ENCODE measurements around the gene GCLC. TPM values are rescaled to one million over a fixed set of nuclear protein-coding genes. Genes with fewer than 3 reads are reported as not detected.

The GCLC gene
- total and polyA plus RNA-seq, 10 of the 15 experiments (the other 5 are each of a cell fraction or from before 2014, with no cell fraction given) = 6.5 to 23.6 (median 12.5) TPM

DNA sequence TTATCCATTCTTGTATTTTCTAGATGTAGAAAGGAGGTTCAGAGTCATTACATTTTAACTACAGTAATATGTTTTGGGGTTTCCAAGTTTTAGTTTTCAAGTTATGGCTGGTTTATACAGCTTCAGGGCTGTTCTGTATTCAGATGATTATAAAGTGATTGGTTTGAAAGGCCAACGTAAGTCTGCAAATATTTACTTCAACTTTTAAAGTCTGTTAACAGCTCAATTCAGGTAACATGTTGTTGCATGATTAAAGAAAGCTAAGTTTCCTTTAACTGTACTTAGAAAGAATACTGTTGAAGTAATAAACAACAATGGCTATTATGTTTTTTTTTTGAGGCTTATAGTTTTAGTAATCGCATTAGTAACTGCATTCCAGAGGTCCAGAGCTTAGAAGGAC, 22.8 kb upstream of the GCLC start (continued):
- TF ChIP-seq, protein P1, sequence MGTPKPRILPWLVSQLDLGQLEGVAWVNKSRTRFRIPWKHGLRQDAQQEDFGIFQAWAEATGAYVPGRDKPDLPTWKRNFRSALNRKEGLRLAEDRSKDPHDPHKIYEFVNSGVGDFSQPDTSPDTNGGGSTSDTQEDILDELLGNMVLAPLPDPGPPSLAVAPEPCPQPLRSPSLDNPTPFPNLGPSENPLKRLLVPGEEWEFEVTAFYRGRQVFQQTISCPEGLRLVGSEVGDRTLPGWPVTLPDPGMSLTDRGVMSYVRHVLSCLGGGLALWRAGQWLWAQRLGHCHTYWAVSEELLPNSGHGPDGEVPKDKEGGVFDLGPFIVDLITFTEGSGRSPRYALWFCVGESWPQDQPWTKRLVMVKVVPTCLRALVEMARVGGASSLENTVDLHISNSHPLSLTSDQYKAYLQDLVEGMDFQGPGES (IDR thresholded peaks at IDR 0.05) = no peak
- no peak for TF ChIP-seq EP300 (IDR thresholded peaks at IDR 0.05; ENCODE audit: borderline replicate concordance in 1 of 2, control insufficient read depth in 1 of 2, low read depth in 2 of 2, low read length in 2 of 2)
- no peak for TF ChIP-seq KAT2A (conservative IDR thresholded peaks at IDR 0.05; ENCODE audit: control insufficient read depth, low read depth, low read length)
- TF ChIP-seq, protein P2, sequence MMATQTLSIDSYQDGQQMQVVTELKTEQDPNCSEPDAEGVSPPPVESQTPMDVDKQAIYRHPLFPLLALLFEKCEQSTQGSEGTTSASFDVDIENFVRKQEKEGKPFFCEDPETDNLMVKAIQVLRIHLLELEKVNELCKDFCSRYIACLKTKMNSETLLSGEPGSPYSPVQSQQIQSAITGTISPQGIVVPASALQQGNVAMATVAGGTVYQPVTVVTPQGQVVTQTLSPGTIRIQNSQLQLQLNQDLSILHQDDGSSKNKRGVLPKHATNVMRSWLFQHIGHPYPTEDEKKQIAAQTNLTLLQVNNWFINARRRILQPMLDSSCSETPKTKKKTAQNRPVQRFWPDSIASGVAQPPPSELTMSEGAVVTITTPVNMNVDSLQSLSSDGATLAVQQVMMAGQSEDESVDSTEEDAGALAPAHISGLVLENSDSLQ (IDR thresholded peaks at IDR 0.05) = no peak

DNA sequence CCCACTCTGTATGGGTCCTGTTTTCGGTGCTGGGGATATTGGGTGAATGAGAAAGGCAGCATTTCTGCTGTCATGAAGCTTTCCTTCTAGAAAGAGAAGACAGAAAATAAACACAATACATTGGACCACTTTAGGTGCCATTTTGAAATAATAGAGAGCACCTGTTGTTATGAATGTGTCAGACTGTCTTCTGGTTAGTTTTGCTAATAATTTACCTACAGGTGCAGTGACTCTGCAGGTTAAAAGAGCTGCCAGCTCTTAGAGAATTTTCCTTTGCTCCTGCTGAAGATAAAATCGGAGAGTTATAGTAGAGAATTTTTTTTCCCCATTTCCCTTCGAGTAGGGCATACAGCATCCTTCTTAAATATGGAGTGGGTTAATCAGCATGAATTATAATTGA, 21.9 kb upstream of the GCLC start:
- no peaks in the 10 kb centered on the region for H3K27me3 ChIP-seq (replicated peaks in 1 of 2; ENCODE audit: control insufficient read depth in 2 of 2, insufficient read depth in 2 of 2, low read length in 1 of 2)
- CTCF ChIA-PET = no interaction called here
- H2AFZ ChIP-seq (ENCODE audit: control insufficient read depth, low read depth, low read length) = no peak overlapping the region
- ATAC-seq = no peak
- no peak for TF ChIP-seq KAT2A (conservative IDR thresholded peaks at IDR 0.05; ENCODE audit: control insufficient read depth, low read depth, low read length)
- TF ChIP-seq, protein P3, sequence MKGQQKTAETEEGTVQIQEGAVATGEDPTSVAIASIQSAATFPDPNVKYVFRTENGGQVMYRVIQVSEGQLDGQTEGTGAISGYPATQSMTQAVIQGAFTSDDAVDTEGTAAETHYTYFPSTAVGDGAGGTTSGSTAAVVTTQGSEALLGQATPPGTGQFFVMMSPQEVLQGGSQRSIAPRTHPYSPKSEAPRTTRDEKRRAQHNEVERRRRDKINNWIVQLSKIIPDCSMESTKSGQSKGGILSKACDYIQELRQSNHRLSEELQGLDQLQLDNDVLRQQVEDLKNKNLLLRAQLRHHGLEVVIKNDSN (IDR thresholded peaks at IDR 0.05; ENCODE audit: borderline replicate concordance, extremely low read length, insufficient read depth, low read depth, low read length) = no peak
- TF ChIP-seq CBX5 (IDR thresholded peaks at IDR 0.05; ENCODE audit: low read depth) = no peak
- no peak for TF ChIP-seq NR2C1 (IDR thresholded peaks at IDR 0.05)
- no peak overlapping the region for H3K4me2 ChIP-seq (ENCODE audit: control insufficient read depth, insufficient read depth)
- no TSS peak for BruUV-seq (replicated peaks)
- no peak overlapping the region for H3K4me3 ChIP-seq
- in situ Hi-C loops (cut with MboI) = no loop called here
- H3K4me1 ChIP-seq (ENCODE audit: control insufficient read depth, insufficient read depth, low read length) = no peaks in the 10 kb centered on the region
- H3K27ac ChIP-seq (ENCODE audit: control insufficient read depth, insufficient read depth) = no peak overlapping the region
- 16% methylated on average over 3 of the region's 3 CpGs for WGBS (ENCODE audit: insufficient coverage, insufficient replicate concordance, low lambda C conversion rate, missing lambda C conversion rate)
- no peak for FAIRE-seq
- no peaks in the 10 kb centered on the region for H3K9me3 ChIP-seq (replicated peaks; ENCODE audit: control insufficient read depth, insufficient read depth, low read length)
- DNase-seq (ENCODE audit: low read depth, low spot score) = no peak
- RAD21 ChIA-PET (ENCODE audit: unreplicated experiment) = interaction anchor here (0.6 to 0.7 kb wide), 2 partner anchors 23 to 162 kb away, joined by 3 read pairs; no protein-coding TSS in a partner anchor
- no peaks in the 10 kb centered on the region for H4K20me1 ChIP-seq (ENCODE audit: control insufficient read depth, insufficient read depth)
- POLR2A ChIA-PET = interaction anchor here (0.6 kb wide), 1 partner anchor 574 kb away, joined by 3 read pairs; no protein-coding TSS in a partner anchor
- no peak overlapping the region for H3K9ac ChIP-seq (ENCODE audit: control insufficient read depth, insufficient read depth, low read length)
- no peaks in the 10 kb centered on the region for H3K79me2 ChIP-seq (ENCODE audit: control insufficient read depth, insufficient read depth, low read length)
- intact Hi-C loops (cut with micrococcal nuclease; ENCODE audit: unreplicated experiment) = no loop called here
- no peaks in the 10 kb centered on the region for H3K36me3 ChIP-seq (ENCODE audit: control insufficient read depth in 2 of 2, insufficient read depth in 2 of 2, low read length in 1 of 2)
- SMC1A ChIA-PET (ENCODE audit: uncharacterized antibody, unreplicated experiment) = no interaction called here

Data from GM12878 (cell line).